ENCODE measurements around the gene UGP2. TPM values are rescaled to one million over a fixed set of nuclear protein-coding genes. Genes with fewer than 3 reads are reported as not detected.
A peak's percentile ranks its signal among the peaks of the same experiment; 100 is the strongest.

The UGP2 gene
- total and polyA plus RNA-seq, 10 of the 15 experiments (the other 5 are each of a cell fraction or from before 2014, with no cell fraction given), result 40.8 to 98.3 (median 76.1) TPM

DNA sequence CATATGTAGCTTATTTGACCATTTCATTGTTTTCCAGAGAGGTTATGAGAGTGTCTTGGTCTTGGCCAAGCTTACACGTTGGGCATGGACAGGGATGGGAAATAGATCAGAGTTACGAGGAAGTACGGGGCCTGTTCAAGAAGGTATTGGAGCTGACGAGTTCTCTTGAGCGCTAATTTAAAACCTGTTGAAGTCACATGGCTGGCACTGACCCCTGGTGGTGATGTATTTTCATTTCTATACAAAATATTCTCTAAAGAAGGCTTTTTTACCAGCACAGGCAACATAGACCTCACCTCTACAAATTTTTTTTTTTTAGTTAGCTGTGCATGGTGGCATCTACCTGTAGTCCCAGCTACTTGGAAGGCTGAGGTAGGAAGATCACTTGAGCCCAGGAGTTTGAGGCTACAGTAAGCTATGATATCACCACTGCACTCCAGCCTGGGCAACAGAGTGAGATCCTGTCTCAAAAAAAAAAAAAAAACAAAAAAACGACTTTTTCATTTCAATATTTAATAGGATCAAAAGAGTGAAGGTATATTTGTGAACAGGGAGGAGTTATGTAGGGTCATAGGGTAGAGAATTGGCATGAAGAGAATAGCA lies 19.6 kb downstream of the UGP2 start (continued):
- no peak for TF ChIP-seq IRF5 (IDR thresholded peaks at IDR 0.05; ENCODE audit: borderline replicate concordance)
- TF ChIP-seq, protein P1, sequence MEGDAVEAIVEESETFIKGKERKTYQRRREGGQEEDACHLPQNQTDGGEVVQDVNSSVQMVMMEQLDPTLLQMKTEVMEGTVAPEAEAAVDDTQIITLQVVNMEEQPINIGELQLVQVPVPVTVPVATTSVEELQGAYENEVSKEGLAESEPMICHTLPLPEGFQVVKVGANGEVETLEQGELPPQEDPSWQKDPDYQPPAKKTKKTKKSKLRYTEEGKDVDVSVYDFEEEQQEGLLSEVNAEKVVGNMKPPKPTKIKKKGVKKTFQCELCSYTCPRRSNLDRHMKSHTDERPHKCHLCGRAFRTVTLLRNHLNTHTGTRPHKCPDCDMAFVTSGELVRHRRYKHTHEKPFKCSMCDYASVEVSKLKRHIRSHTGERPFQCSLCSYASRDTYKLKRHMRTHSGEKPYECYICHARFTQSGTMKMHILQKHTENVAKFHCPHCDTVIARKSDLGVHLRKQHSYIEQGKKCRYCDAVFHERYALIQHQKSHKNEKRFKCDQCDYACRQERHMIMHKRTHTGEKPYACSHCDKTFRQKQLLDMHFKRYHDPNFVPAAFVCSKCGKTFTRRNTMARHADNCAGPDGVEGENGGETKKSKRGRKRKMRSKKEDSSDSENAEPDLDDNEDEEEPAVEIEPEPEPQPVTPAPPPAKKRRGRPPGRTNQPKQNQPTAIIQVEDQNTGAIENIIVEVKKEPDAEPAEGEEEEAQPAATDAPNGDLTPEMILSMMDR (IDR thresholded peaks at IDR 0.05 in 2 of 3, conservative IDR thresholded peaks at IDR 0.05 in 1 of 3; ENCODE audit: control insufficient read depth in 2 of 3, extremely low read depth in 1 of 3, insufficient read depth in 1 of 3, low read depth in 3 of 3, low read length in 3 of 3), result peak; percentile 42 to 61 (median 49); a peak in 5 of 6 replicates

GRCh38 chr2:63862806-63863205 lies 21.1 kb downstream of the UGP2 start:
- 80% methylated on average over 1 of the region's 1 CpG for WGBS (ENCODE audit: insufficient coverage, insufficient replicate concordance, low lambda C conversion rate, missing lambda C conversion rate)

More at GRCh38 chr2:63862806-63863205, 21.1 kb downstream of the UGP2 start:
- Histone ChIP-seq H3K79me2 (ENCODE audit: control insufficient read depth, insufficient read depth, low read length) (no peaks in the 10 kb centered on the region; the same call in none of the 2 replicates), H2AFZ (ENCODE audit: control insufficient read depth, low read depth, low read length) (no peak overlapping the region), H3K9ac (ENCODE audit: control insufficient read depth, insufficient read depth, low read length) (no peak overlapping the region), H3K27me3 (replicated peaks in 1 of 2; ENCODE audit: control insufficient read depth in 2 of 2, insufficient read depth in 2 of 2, low read length in 1 of 2) (no peaks in the 10 kb centered on the region), H4K20me1 (ENCODE audit: control insufficient read depth, insufficient read depth) (no peaks in the 10 kb centered on the region), H3K9me3 (replicated peaks; ENCODE audit: control insufficient read depth, insufficient read depth, low read length) (no peaks in the 10 kb centered on the region), H3K4me2 (ENCODE audit: control insufficient read depth, insufficient read depth) (no peak overlapping the region), H3K4me3 (no peak overlapping the region), H3K36me3 (ENCODE audit: control insufficient read depth in 2 of 2, insufficient read depth in 2 of 2, low read length in 1 of 2) (peaks cover 3 to 9% of the 10 kb centered on the region in 2 experiments; a peak in 2 of 4 replicates), H3K4me1 (ENCODE audit: control insufficient read depth, insufficient read depth, low read length) (no peaks in the 10 kb centered on the region), H3K27ac (ENCODE audit: control insufficient read depth, insufficient read depth) (no peak overlapping the region)
- no peak for TF ChIP-seq SMAD1 (IDR thresholded peaks at IDR 0.05; ENCODE audit: low read depth, partially characterized antibody)
- TF ChIP-seq POLR2A (IDR thresholded peaks at IDR 0.05; ENCODE audit: low read depth, low read length), result no peak
- no peak for TF ChIP-seq IRF5 (IDR thresholded peaks at IDR 0.05; ENCODE audit: borderline replicate concordance)
- no peak for TF ChIP-seq BCLAF1 (IDR thresholded peaks at IDR 0.05)
- peak; percentile 75 for FAIRE-seq
- BruUV-seq (replicated peaks), result no TSS peak
- ChIA-PET CTCF (interaction anchor here (0.9 to 14.9 kb wide), 5 partner anchors 14 to 171 kb away, joined by 3 to 170 read pairs (median 26); no protein-coding TSS in a partner anchor), SMC1A (ENCODE audit: uncharacterized antibody, unreplicated experiment) (interaction anchor here (1.0 to 10.2 kb wide), 3 partner anchors 10 to 19 kb away, joined by 5 to 90 read pairs (median 7); partner anchors contain the start of gene UGP2), RAD21 (ENCODE audit: unreplicated experiment) (interaction anchor here (2.3 to 4.9 kb wide), 3 partner anchors 18 to 171 kb away, joined by 9 to 38 read pairs (median 21); no protein-coding TSS in a partner anchor), POLR2A (interaction anchor here (0.5 to 1.3 kb wide), 2 partner anchors 10 to 14 kb away, joined by 3 read pairs; no protein-coding TSS in a partner anchor)
- no peak for DNase-seq (ENCODE audit: low read depth, low spot score)
- intact Hi-C loops (cut with micrococcal nuclease; ENCODE audit: unreplicated experiment), result loop anchor here (5.0 kb wide), 1 partner anchor 271 kb away; no protein-coding TSS in a partner anchor
- in situ Hi-C loops (cut with MboI), result no loop called here
- no peak for ATAC-seq
